SK-N-SH treated with all-trans-retinoic acid at 6 μM for 48 hours (cell line): Measurements from ENCODE around the gene RAMACL.

Source experiments
- ARNTL ChIP-seq: fragments of 450-650 bp; formaldehyde crosslinking; IDR thresholded peaks from 2 replicates; pipeline ENCODE4 v1.5.0; 2020; ENCODE audit warnings: low read depth, mild to moderate bottlenecking, moderate library complexity, borderline replicate concordance
- CSDC2 ChIP-seq: fragments of 250-450 bp; sonication (Bioruptor Pico); IDR thresholded peaks from 2 replicates; pipeline ENCODE4 v1.5.0; 2020; ENCODE audit warnings: mild to moderate bottlenecking, moderate library complexity
- PPARA ChIP-seq: fragments of 250-450 bp; sonication (Bioruptor Pico); IDR thresholded peaks from 2 replicates; pipeline ENCODE4 v1.5.0; 2020; ENCODE audit warnings: mild to moderate bottlenecking, borderline replicate concordance
- ZFP3 ChIP-seq: fragments of 250-450 bp; sonication (Bioruptor Pico); IDR thresholded peaks from 2 replicates; pipeline ENCODE4 v1.5.0; 2020; ENCODE audit warnings: mild to moderate bottlenecking, moderate library complexity
- TF ChIP-seq, protein P1 (sequence below): fragments of 250-450 bp; sonication (Bioruptor Pico); IDR thresholded peaks from 2 replicates; pipeline ENCODE4 v1.8.0; 2020; ENCODE audit warnings: mild to moderate bottlenecking, moderate library complexity, borderline replicate concordance
- TF ChIP-seq, protein P2 (sequence below): fragments of 250-450 bp; sonication (Bioruptor Pico); IDR thresholded peaks from 2 replicates; pipeline ENCODE4 v1.8.0; 2021; ENCODE audit warnings: low read depth, mild to moderate bottlenecking, moderate library complexity, borderline replicate concordance

DNA sequence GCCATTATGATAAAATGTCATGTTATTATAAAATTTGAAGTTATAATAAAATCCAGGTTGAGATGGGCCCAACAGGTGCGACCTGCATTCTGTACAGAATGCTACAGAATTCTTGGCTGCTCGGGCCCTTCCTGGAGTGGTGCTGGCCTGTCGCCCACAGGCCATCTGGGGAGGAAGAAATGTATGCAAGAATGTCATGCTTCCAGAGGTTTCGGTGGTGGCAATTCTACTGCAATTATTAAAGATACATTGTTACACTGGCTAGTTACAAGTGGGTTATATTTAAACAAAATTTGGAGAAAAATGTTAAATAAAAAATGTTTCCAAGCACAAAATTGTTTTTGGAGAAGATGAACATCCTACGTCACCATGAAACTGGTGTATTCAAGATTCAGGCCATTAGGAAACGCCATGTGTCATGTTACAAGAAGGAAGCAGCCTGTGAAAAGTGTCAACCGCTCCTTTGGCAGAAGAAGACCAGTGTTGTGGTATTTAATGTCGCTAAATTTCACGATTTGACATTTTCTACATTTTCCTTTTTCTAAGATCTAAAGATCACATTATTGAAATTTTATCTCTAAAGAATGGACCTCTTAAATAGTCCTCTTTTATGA is 7.1 kb downstream of the RAMACL start:
- TF ChIP-seq ARNTL (no peak), PPARA (CRISPR knock-in tag) (no peak), ZFP3 (no peak), CSDC2 (CRISPR knock-in tag) (no peak)
- TF ChIP-seq, protein P1, sequence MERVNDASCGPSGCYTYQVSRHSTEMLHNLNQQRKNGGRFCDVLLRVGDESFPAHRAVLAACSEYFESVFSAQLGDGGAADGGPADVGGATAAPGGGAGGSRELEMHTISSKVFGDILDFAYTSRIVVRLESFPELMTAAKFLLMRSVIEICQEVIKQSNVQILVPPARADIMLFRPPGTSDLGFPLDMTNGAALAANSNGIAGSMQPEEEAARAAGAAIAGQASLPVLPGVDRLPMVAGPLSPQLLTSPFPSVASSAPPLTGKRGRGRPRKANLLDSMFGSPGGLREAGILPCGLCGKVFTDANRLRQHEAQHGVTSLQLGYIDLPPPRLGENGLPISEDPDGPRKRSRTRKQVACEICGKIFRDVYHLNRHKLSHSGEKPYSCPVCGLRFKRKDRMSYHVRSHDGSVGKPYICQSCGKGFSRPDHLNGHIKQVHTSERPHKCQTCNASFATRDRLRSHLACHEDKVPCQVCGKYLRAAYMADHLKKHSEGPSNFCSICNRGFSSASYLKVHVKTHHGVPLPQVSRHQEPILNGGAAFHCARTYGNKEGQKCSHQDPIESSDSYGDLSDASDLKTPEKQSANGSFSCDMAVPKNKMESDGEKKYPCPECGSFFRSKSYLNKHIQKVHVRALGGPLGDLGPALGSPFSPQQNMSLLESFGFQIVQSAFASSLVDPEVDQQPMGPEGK (CRISPR knock-in tag) = no peak
- TF ChIP-seq, protein P2, sequence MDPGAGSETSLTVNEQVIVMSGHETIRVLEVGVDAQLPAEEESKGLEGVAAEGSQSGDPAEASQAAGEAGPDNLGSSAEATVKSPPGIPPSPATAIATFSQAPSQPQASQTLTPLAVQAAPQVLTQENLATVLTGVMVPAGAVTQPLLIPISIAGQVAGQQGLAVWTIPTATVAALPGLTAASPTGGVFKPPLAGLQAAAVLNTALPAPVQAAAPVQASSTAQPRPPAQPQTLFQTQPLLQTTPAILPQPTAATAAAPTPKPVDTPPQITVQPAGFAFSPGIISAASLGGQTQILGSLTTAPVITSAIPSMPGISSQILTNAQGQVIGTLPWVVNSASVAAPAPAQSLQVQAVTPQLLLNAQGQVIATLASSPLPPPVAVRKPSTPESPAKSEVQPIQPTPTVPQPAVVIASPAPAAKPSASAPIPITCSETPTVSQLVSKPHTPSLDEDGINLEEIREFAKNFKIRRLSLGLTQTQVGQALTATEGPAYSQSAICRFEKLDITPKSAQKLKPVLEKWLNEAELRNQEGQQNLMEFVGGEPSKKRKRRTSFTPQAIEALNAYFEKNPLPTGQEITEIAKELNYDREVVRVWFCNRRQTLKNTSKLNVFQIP (CRISPR knock-in tag) = no peak
